Right renal pelvis (tissue), 4 donors: ENCODE results near the gene SRGAP3. TPM values are rescaled to one million over a fixed set of nuclear protein-coding genes. Genes with fewer than 3 reads are reported as not detected.
A peak's percentile ranks its signal among the peaks of the same experiment; 100 is the strongest.

Source experiments
- DNase-seq, 4 donors: peaks; one replicate each; pipeline ENCODE4 v3.0.0-alpha.2; 2013; ENCODE audit warnings: low read depth in 4 of 4, low spot score in 3 of 4, missing footprints in 1 of 4
- polyA plus RNA-seq, 4 donors: library from polyadenylated mRNA; unstranded; fragments of 120-200 nt; gene quantifications; one replicate each; pipeline ENCODE4 v1.2.1, GENCODE V29; 2013; ENCODE audit not compliant: insufficient read length in 4 of 4

SRGAP3 gene
- polyA plus RNA-seq, 4 donors = 15.0 to 17.0 (median 15.9) TPM

- no peak for DNase-seq
Measured at GRCh38 chr3:9032231-9032777, 217.1 kb downstream of the SRGAP3 start.

DNA sequence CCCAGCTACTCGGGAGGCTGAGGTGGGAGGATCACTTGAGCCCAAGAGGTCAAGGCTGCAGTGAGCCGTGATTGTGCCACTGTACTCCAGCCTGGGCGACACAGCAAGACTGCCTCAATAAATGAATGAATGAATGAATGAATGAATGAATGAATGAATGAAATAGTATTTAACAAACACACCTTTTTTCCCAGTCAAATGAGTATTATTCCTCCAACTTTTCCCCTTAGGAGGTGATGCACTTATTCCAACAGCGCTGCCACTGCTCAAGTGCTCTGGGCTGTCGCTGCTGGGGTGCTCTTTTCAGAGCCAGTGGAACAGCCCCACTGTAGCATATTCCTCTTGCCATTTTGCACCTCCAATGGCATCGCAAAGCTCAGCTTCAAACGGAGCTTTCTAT, 219.4 kb downstream of the SRGAP3 start:
- no peak for DNase-seq

DNA sequence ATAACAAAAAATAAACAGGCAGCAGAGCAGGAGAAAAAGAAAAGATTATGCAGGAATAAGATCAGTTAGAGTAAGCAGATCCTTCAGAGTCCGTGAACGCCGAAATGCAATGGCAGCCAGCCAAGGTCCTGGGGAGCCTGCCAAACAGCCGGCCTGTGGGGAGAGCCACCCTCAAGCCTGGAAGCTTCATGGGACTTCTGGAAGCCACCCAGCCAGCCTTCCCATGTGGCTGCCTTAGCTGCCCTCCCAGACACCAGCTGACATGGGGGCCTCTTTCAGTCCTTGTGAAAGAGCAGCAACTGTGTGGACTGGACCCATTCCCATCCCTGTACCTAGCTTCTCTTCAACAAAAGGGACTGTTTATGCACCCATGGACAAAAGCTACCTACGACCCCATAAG, 221.3 kb downstream of the SRGAP3 start:
- DNase-seq = peak in 1 of 4 donors; percentile 29

GRCh38 chr3:9026320-9027045, 223.0 kb downstream of the SRGAP3 start:
- no peak for DNase-seq

DNA sequence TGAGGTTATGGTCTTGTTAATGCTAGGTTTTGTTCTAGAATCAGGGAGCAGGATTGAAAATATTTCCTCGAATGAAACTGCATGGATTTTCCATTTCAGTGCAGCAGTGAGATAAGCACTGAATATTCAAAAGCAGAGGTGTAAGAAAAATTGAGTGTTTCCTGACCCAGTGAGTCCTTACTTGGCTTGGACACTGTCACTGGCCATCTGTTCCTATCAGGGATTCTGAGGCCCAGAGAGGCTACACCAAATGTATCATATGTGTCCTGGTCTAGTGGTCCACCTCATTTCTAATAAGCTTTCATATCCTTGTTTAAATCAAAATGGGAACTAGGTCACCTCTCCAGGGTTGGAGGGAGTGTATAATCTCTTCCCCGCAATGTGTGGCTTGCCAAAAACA, 225.1 kb downstream of the SRGAP3 start:
- DNase-seq = no peak

GRCh38 chr3:9023226-9023590, 226.2 kb downstream of the SRGAP3 start:
- no peak for DNase-seq

DNA sequence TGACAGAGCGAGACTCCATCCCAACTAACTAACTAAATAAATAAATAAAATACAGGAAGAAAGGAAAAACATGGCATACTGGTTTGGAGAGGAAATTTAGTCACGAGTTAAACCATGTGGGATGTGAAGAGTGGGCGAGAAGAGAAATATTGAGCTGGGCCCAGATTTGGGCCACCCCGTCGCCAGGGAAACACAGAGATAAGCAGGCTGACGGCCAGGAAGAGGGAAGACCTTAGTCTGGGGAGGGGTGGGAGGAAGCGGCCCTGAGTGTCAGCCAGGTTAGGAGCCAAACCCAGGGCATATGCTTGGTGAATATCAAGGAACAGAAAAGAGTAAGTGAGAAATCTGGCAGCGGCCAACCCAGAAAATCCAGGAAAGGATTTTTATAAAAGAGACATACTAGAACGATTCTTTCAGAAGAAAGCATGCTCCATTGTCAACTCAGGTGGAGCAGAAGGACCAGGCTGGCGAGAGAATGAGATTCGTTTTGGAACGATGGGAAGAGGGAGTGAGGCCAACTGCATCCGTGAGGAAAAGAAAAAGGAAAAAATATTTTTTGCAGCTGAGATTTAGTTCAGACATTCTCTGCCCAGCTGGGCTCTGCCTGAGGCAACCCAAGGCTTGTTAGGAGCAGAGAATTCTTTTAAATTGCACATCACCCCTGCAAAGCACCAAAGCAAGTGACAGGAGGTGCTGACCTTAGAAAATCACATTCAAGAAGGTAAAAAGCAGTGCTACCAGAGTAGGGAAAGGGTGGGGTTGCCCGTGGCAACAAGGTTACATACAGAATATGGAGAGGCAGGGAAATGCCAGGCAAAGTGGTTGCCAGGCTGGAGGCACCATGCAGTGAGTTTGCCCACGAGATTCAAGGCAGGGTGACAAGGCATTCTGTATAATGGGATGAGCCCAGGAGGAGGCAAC, 226.9 kb downstream of the SRGAP3 start:
- no peak for DNase-seq

GRCh38 chr3:9021271-9022009, 228.0 kb downstream of the SRGAP3 start:
- DNase-seq = no peak

GRCh38 chr3:9020426-9020825, 229.0 kb downstream of the SRGAP3 start:
- DNase-seq = no peak

GRCh38 chr3:9019259-9019961, 230.0 kb downstream of the SRGAP3 start:
- DNase-seq = no peak

DNA sequence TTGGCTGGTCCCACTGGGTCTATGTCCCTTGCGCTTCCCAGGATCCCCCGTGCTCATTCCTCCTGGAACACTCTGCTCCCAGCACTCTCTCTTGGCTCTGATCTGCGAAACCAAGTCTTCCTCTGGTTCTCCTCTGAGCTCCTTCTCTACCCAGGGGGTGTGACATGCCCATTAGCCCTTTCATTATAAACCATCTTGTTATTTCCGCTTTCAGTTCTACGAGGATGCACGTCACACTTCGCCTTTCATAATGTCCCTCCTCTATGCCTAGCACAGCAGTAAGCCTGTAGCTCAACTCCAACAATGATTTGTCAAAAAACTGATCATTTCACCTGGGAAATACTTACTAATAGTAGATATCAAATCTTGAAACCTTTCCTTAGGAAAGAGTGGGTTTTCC, 234.2 kb downstream of the SRGAP3 start:
- no peak for DNase-seq

DNA sequence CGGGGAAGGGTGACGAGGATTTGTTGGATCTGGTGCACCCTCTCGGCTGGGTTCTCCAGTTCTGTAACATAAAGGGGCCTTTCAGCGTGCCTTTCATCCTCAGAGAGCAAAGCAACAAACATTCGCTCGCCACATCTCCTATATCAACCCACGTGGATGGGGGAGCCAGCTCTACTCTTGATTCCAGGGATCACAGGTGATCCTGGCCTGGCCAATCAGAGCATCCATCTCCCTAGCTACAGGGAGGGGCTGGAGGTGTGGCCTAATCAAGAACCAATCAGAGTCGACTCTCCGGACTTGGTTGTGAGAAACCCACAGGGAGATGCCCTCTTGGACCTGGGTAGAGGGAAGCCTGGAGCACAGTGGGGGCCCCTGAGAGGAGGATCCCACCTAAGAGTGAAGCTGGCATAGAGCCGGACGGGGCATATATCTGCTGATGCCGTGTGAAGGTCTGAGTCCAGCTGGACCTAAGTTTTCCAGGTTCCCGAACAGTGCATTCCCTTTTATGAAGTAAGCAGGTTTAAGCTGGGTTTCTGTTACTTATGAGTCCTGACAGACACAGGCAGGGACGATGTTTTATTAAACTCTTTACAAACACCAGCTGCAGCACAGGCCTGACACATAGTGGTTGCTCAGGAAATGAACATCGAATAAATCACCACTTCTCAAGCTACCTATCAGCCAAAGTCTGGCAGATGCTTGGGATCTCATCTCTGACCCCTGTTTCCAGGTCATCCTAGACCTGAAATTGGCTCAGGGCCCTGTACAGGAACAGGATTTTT, 235.5 kb downstream of the SRGAP3 start:
- no peak for DNase-seq

DNA sequence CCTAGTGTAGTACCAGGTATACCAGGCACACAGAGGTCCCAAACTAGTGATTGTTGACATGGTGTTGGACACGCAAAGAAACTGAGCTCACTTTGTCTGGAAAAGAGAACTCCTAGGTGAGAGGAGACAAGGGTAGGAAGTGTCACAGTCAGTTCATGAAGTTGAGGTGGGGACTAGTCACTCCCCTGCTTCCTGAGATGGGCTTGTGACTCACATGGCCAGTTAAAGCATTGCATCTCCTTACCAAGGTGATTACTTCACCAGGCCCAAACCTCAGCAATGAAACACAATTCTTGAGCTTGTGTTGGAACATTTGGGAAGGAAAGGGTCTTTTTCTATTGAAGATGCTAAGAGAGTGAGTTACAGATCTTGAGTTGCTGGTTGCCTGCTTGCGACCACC, 236.9 kb downstream of the SRGAP3 start:
- DNase-seq = no peak

GRCh38 chr3:9009976-9010545, 239.4 kb downstream of the SRGAP3 start:
- no peak for DNase-seq

DNA sequence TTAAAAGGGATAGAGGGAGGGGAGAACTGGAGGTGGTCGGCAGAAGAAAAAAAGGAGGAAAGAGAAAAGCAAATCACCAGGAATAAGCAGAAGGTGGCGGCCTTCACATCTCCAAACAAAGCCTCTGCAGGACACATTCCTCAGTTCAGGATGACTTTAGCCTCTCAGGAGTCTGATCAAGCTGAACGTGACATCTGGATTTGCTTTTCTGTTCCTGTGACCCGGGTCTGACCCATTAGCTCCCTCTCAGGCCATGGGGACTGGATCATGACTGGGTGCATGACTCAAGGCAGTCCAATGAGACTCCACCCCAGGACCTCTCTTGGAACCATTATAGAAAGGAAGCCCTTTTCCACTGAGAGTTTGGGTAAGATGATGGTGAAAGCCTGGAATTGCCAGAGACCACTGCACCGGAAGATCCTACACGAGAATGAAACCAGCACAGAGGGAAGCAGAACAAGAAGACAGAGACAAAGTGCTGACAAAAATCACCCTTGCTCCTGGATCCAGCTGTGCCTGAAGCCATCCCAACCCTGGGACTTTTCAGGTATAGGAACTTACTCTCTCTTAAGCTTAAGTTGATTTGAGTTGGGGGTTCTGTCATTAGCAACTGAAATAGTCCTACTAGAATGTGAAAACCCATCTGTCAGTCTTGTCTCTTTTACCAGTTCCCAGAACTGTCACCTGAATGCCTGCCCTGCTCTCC, 240.7 kb downstream of the SRGAP3 start:
- DNase-seq = no peak

GRCh38 chr3:9007928-9008327, 241.5 kb downstream of the SRGAP3 start:
- DNase-seq = no peak

DNA sequence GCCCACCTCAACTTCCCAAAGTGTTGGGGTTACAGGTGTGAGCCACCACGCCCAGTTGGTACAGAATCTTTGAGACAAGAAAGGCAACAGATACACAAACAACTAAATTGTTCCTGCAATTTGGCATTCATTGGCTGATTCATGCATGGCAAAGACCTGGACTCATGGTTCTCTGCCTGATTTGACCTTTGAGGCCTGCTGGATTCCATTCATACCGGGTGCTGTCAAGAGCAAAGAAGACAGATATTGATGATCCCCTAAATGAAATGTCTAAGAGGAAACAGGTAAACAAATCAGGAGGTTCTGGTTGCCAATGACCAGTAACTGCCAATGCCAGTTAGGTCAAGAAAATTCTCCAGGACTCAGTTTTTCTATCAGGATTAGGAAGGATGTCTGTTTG, 242.2 kb downstream of the SRGAP3 start:
- DNase-seq = no peak

DNA sequence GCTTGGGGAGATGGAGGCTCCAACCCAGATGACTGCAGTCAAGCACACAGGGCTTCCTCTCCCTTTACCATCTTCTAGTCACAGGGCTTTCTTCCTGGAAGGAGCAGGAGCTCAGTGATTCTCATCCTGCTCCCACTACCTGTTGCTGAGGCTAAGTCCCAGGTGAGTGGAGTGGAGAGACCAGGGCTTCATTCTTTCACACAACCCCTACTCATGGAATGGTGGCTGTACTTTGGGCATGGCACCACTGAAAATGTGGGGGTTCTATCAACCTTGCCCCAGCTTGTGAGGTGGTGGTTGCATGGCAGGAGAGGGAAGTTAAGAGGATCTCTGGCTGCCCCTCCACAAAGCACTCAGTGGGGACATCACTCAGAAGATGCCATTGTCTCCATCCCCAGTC, 249.4 kb downstream of the SRGAP3 start:
- DNase-seq = no peak

GRCh38 chr3:8997151-8997550, 252.3 kb downstream of the SRGAP3 start:
- DNase-seq = no peak
